Left ventricle myocardium superior (tissue), 1 donor: ENCODE measurements around the gene PIK3C3. TPM values are rescaled to one million over a fixed set of nuclear protein-coding genes. Genes with fewer than 3 reads are reported as not detected.

Source experiments
- ATAC-seq: fragments of 200-7000 bp; cut with Tn5 transposase; one replicate; pipeline ENCODE4 v1.9.1; 2020; ENCODE audit warnings: mild to moderate bottlenecking, moderate library complexity
- DNase-seq: peaks from one replicate; pipeline ENCODE4 v3.0.0-alpha.2; 2020
- intact Hi-C: fragments of 100-400 bp; cut with micrococcal nuclease; formaldehyde crosslinking; loops from one replicate; pipeline ENCODE4 v1.11.0; 2022
- total RNA-seq: library from RNA; stranded (reverse); fragmentation: NEBNext Ultra II Directional; extraction: Animal tissue kit (Norgen Biotek cat#: 25700); gene quantifications from one replicate; pipeline ENCODE4 v1.2.1, GENCODE V29; 2021
- donor health status: DM: no; HTN: yes; CAD: no; lungs with severe emphysema.

Gene PIK3C3
- total RNA-seq, 1 donor from 2014 or later: 34.1 TPM

GRCh38 chr18:41955688-41956087, 654 bp downstream of the PIK3C3 start:
- DNase-seq: no peak
- ATAC-seq: no peak
- intact Hi-C loops: no loop called here

- intact Hi-C loops: no loop called here
- ATAC-seq (no peak), DNase-seq (no peak)
These were observed 4.0 kb downstream of the PIK3C3 start for GRCh38 chr18:41959045-41959444.

DNA sequence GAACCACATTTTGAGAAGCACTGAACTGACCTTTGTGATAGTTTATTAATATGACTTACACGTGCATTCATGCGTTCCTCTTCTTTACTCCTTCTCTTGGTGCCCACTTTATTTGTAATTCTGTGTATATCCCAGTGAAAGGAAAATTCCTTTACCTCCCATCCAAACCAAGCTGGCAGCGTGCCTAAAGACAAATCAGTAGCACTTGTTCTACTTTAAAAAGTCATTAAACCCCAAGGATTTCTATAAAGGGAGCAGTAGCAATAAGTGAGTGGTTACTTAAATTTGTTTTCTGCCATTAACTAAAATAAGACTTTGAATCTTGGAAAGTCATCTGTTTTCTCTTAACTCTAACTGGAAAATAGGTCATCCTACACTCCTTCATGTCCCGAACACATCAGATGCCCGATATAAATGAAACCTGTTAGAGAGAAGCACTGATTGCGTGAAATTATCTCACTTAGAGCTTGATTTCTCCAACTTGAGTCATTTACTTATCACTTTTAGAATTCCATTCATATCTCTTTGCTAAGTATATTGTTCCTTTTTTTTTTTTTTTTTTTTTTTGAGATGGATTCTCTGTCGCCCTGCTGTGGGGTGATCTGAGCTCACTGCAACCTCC, 10.7 kb downstream of the PIK3C3 start:
- intact Hi-C loops: no loop called here
- ATAC-seq (peak; percentile 24), DNase-seq (no peak)

DNA sequence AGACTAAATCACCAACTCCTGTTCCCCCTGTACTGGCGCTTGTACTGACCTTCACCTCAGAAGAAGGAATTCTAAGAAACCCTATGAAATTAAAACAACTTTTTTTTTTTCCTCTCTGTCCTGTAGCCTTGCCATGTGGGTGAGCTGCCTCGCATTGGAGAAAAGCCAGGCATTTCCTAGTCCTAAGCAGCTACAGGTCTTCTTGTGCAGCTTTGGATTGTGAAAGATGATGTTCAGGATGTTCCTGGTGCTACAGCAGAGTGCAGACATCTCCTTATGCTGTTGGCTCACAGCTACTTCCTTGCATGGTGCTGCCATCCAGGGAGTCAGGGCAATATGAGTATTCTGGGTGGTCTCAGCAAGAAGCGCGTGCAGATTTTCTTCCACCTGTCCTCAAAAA, 11.9 kb downstream of the PIK3C3 start:
- intact Hi-C loops: no loop called here
- ATAC-seq (peak; percentile 43), DNase-seq (no peak)

GRCh38 chr18:41967680-41968079, 12.6 kb downstream of the PIK3C3 start:
- peak; percentile 56 for ATAC-seq
- intact Hi-C loops: no loop called here
- DNase-seq: peak; percentile 25

DNA sequence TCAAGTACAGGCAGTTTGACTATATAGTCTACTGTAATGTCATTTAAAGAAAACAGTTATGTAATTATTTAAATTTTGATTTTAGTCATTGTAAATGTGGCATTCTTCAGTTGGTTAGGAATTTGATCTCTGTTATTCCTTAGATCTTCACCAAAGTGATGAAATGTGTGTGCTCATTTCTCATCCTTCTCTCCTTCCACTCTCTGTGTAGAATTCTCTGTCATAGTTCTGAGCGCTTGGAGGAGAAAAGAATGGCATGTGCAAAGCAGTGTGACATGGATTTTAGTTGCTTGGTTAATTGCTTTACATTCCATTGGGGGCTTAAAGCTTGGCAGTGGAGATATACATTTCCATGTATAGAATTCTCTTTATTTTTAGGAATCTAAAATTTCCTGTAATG, 14.8 kb downstream of the PIK3C3 start:
- intact Hi-C loops: no loop called here
- ATAC-seq (no peak), DNase-seq (no peak)

DNA sequence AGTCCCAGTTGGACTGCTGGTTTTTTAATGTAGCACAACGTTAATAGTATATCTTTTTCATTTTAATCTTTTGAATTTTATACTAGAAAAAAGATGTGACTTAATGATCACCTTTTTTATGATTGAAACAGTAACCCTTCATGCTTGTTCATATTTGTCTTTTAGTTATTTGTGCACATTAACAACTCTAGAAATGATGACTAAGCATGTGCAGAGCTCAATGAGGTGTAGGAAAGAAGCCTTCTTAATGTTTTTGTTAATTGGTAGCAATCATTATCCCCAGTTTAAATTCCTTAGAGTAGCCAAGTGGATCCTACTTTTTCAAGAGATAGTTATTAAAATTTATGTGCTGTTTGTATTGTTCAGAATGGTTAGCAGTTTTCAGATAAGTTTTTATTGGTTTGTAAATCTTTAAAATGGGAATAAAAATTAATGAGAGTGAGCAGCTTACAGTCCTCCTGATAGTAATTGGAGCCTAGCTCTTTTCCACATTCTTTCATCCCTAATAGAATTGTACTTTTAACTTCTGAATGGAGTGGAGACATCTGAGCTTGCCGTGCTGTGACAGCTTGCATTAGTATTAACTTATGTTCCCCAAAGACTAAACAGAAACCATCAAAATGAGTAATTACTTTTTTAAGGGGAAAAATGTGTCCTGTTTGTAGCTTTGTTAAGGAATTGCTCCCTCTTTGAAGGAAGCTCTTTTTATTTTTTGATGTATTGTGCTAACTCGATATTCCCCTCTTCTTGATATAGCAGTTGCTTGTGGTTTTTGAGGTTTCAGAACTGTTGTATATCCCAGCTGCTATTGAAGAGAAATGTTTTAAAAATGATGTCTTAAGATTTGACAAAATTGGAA, 17.3 kb downstream of the PIK3C3 start:
- DNase-seq (no peak), ATAC-seq (no peak)
- intact Hi-C loops: no loop called here

GRCh38 chr18:41973983-41974382, 18.9 kb downstream of the PIK3C3 start:
- intact Hi-C loops: no loop called here
- ATAC-seq (no peak), DNase-seq (no peak)

DNA sequence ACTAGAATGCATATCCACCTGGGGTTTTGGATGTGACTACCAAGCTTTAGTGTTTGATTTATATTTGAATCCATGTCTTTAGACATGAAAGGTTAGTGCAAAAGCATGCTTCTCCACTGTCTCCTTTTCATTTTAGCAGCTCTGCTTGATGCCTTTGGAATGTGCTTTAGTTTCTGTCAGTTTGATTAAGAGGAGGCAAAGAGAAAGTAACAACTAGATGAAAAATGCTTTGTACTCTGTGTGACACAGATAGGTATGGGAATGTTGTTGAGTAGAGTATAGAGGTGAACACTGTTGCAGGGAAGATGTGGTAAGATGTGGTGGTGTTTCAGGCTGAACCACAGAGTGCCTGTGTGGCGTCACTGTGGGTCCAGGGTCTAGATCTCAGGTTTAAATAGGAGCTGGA, 19.8 kb downstream of the PIK3C3 start:
- ATAC-seq (no peak), DNase-seq (no peak)
- intact Hi-C loops: no loop called here

DNA sequence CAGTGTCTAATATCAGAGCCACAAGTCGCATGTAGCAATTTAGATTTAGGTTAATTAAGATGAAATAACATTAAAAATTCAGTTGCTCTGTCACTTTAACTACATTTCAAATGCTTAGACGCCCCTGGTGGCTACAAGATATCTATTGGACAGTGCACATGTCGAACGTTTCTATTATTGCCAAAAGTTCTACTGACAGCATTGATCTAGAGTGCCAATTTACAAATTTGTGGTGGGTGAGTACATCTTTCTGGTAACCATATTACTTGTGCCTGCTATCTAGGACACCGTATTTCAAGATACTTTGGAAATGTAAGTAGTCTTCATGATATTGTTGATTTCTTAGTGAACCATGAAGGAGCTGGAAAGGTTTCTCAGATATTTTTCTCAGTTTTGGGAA, 20.2 kb downstream of the PIK3C3 start:
- no peak for ATAC-seq
- intact Hi-C loops: no loop called here

GRCh38 chr18:41977233-41977632, 22.2 kb downstream of the PIK3C3 start:
- no peak for DNase-seq
- ATAC-seq: no peak
- intact Hi-C loops: no loop called here

More for the DNA sequence above, 20.2 kb downstream of the PIK3C3 start:
- DNase-seq: no peak

GRCh38 chr18:41982942-41983660, 28.1 kb downstream of the PIK3C3 start:
- DNase-seq (no peak), ATAC-seq (no peak)
- intact Hi-C loops: no loop called here

- no peak for DNase-seq
- no peak for ATAC-seq
- intact Hi-C loops: no loop called here
These were observed 30.9 kb downstream of the PIK3C3 start for GRCh38 chr18:41985914-41986313.

DNA sequence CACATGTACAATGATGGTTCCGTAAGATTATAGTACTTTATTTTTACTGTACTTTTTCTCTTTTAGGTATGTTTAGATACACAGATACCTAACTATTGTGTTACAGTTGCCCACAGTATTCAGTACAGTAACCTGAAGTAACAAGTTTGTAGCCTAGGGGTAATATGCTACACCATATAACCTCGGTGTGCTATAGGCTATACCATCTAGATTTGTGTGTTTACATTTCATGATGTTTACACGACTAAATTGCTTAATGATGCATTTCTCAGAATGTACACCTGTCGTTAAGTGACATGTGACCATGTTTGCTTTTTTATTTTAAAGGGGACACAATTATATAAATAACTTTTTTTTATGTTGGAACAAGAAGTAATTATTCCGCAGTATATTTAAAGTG, 34.5 kb downstream of the PIK3C3 start:
- intact Hi-C loops: no loop called here
- no peak for DNase-seq
- no peak for ATAC-seq

DNA sequence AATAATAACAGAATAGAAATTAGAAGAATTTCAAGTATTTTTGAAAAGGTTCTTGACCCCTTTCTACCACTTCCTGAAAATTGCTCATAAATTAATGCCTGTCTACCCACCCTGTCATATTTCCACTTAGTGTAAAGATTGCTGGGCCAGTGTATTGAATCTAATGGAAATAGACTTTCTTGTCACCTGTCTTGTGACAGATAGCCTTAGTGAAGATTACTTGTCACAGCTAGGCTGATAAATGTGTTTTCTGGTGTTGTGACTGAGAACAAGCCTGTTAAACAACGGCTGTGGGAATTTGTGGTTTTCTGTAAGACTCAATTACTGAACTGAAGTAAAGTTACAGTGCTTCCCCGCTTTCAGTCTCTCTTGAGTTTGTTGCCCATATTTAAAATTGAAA, 37.0 kb downstream of the PIK3C3 start:
- intact Hi-C loops: no loop called here
- no peak for DNase-seq
- ATAC-seq: no peak

- ATAC-seq (no peak), DNase-seq (no peak)
- intact Hi-C loops: no loop called here
These were observed 37.7 kb downstream of the PIK3C3 start for GRCh38 chr18:41992703-41993102.

DNA sequence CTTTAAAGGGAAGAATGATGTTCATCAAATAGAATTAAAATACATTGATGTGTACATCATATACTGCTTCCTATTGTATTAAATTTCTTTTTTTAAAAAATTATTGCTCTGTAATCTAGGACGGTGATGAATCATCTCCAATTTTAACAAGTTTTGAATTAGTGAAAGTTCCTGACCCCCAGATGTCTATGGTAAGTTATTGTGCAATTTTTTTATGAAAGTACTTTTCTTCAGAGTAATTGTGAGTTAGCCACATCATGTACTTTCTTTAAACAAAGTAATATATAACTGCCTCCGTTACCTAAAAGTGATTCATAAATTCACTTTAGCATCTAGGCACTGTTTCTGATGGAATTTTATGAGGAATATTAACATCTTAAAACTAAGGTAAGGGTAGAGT, 38.1 kb downstream of the PIK3C3 start:
- intact Hi-C loops: no loop called here
- DNase-seq: no peak
- no peak for ATAC-seq

GRCh38 chr18:41996020-41996419, 41.0 kb downstream of the PIK3C3 start:
- intact Hi-C loops: no loop called here
- DNase-seq: no peak
- no peak for ATAC-seq

- DNase-seq: no peak
- ATAC-seq: no peak
- intact Hi-C loops: no loop called here
These were observed 44.7 kb downstream of the PIK3C3 start for GRCh38 chr18:41999751-42000150.

DNA sequence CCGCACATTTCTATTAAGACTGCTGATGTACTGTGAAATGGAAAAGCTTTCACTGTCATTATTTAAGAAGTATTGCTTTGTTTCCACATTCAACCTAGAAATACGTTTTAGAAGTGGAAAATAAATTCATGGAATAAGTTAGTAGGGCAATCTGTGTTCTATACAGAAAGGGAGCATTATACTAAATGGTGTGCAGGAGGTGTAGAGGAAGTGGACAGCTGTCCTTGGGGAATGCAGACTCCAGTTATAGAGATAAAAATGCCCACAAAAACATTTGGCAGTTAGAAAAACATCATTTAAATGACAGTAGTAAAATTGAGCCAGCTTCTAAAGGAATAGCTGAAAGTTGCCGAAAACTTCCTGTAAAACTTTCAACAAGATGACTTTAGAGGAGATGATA, 46.8 kb downstream of the PIK3C3 start:
- intact Hi-C loops: no loop called here
- ATAC-seq: no peak
- DNase-seq: no peak
